ENCODE results near the gene CHKB.

The CHKB gene

GRCh38 chr22:50532824-50533796 is 49.5 kb downstream of the CHKB start:
- TF ChIP-seq, protein P1, sequence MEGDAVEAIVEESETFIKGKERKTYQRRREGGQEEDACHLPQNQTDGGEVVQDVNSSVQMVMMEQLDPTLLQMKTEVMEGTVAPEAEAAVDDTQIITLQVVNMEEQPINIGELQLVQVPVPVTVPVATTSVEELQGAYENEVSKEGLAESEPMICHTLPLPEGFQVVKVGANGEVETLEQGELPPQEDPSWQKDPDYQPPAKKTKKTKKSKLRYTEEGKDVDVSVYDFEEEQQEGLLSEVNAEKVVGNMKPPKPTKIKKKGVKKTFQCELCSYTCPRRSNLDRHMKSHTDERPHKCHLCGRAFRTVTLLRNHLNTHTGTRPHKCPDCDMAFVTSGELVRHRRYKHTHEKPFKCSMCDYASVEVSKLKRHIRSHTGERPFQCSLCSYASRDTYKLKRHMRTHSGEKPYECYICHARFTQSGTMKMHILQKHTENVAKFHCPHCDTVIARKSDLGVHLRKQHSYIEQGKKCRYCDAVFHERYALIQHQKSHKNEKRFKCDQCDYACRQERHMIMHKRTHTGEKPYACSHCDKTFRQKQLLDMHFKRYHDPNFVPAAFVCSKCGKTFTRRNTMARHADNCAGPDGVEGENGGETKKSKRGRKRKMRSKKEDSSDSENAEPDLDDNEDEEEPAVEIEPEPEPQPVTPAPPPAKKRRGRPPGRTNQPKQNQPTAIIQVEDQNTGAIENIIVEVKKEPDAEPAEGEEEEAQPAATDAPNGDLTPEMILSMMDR (IDR thresholded peaks at IDR 0.05; ENCODE audit: low read depth, low read length), result no peak
- no peak for DNase-seq (ENCODE audit: extremely low read depth, low read depth)

DNA sequence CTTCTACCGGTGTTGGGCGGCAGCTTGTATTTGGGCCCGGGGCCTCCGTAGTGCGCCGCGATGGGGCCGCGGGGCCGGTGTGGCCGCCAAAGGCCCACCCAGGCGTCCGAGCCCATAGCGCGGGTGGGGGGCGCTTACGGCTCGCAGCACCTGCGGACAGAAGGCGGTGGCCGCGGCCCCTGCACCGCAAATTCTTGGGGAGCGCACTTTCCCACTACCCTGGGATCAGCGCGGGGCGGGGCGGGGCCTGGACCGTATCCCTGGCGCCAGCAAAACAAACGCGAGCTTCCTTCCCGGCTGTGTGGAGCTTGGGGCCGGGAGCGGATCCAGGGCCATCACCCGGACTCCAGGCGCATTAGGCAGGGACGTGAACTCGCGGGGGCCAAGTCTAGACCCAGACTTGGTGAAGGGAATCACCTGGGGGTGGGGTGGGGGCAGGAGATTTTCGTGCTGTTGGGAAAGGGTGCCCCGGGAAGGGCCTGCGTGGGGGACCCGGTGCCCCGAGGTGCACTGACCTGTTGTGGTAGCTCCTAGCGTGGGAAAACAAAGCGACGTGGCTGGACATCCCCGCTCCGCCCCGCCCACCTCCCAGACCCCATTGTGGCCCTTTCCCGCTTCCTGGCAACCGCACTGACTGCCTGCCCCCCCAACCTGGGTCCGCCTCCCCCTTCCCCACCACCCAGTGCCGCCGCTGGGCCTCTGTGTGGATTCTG is 50.5 kb downstream of the CHKB start:
- DNase-seq (ENCODE audit: extremely low read depth, low read depth), result no peak
- TF ChIP-seq, protein P1 (IDR thresholded peaks at IDR 0.05; ENCODE audit: low read depth, low read length), result no peak

DNA sequence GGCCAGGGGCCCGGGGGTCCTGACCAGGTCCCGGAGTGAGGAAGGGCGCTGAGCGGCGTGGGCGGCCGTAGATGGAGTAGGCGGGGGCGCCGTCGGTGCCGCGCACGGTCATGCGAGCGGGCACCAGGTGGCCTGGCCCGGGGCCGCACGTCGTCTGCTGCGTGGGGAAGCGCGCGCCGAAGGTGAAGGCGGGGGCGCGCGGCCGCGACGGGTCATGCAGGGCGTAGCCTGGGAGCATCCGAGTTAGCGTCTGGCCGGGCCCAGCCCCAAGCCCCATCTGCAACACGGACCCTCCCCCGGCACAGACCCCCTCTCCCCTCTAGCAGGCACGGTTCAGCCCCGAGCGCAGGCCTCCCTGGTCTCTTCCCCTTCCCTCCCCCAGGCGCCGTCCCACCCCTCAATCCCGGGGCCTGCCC is 51.1 kb downstream of the CHKB start:
- TF ChIP-seq, protein P1 (IDR thresholded peaks at IDR 0.05; ENCODE audit: low read depth, low read length), result no peak
- no peak for DNase-seq (ENCODE audit: extremely low read depth, low read depth)

DNA sequence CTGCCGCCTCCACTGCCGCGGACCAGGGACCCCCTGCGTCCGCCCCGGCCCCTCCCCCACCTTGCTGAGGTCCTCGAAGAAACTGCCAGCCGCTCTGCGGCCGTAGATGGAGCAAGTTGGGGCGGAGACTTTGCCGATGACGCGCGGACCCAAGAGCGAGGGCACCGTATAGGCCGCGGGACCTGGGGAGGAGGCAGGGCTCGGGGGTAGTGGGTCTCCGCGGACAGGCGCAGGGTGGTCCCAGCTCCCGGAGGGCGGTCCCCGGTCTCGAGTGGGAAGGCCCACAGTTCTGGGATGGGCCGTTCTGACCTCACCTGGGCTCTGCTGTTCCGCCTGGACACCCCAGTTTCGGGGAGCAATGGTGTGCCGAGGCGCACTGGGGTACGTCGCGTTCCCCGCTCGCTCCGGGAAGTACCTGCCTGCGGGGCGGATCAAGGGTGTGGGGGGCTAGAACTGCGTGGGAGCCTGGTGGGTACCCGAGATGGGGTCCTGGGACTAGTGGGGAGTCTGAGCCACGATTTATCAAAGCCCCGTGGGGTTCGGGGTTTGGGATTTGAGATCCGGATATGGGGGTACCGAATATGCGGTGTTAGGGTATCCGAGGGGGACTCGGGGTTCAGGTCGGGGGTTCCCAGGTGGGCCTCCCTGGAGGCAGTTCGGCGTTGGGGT is 51.6 kb downstream of the CHKB start:
- TF ChIP-seq, protein P1 (IDR thresholded peaks at IDR 0.05; ENCODE audit: low read depth, low read length), result no peak
- DNase-seq (ENCODE audit: extremely low read depth, low read depth), result no peak

DNA sequence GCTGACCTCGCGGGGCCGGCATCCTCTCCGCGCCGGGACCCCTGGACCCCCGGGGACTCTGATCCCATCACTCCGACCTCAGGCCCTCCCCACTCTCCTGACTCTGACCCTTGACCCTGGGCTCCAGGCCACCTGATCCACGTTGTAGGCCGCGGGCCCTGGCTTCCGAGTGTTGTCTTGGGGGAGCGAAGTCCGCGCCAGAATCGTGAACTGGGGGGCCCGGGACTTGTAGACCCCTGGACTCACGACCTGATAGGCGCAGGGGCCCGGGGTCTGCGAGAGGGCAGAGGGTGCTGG is 52.1 kb downstream of the CHKB start:
- no peak for DNase-seq (ENCODE audit: extremely low read depth, low read depth)
- TF ChIP-seq, protein P1 (IDR thresholded peaks at IDR 0.05; ENCODE audit: low read depth, low read length), result no peak

DNA sequence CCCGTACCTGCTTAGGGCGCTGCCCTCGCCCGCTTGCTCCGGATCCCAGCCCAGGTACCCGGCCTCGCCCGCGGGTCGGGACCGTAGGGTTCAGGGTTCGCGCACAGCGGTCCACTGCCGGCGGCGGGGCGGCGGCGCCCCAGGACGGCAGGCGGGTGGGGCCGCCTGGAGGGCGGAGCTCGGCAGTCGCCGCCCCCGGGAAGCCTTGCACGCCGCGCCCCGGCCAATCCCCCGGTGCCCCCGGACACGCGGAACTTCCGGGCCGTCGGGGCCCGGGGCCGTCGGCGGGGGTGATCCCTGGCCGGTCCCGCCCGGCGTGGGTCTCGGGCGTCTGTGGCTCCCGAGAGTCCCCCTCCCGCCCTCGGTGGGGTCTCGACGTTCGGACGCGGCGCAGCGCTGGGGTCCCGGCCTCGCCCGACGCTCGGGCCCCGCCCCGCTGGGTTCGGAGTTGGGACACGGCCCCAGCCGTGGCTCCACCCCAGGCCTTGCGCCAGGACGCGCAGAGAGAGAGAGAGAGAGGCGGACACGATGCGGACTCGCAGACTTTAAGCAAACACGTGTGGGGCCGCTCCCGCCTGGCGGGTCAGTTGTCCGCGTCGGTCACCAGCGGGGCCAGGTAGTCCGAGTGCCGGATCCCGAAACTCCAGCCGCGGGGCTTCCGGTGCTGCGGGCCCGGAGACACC is 52.6 kb downstream of the CHKB start, which contains the start of gene TYMP:
TSS of gene TYMP (minus strand) at position 116 of the 683 bp plus-strand sequence. CDS start 303 bp downstream, outside the sequence.
- TF ChIP-seq, protein P1 (IDR thresholded peaks at IDR 0.05; ENCODE audit: low read depth, low read length), result no peak
- DNase-seq (ENCODE audit: extremely low read depth, low read depth), result no peak

Data from AG09319 (cell line).